Activated naive CD4-positive, alpha-beta T cell treated with anti-CD3 and anti-CD28 coated beads, Interleukin-2, amount 50 U/mL, for 72 hours (primary cell): ENCODE data around the gene CLSTN2. TPM values are rescaled to one million over a fixed set of nuclear protein-coding genes. Genes with fewer than 3 reads are reported as not detected.

Experiments used
- ATAC-seq, 2 donors: fragments of 150-1000 bp; cut with Tn5 transposase; 2 replicates each; pipeline ENCODE4 v1.10.0; 2021; ENCODE audit warnings: mild to moderate bottlenecking in 2 of 2, moderate library complexity in 2 of 2
- DNase-seq, 2 donors: peaks; one replicate each; pipeline ENCODE4 v3.0.0; 2021 to 2022; ENCODE audit warnings: low spot score in 2 of 2
- H3K27ac Mint-ChIP-seq, 2 donors: one replicate each; pipeline ENCODE4 v1.8.0; 2022; ENCODE audit warnings: mild to moderate bottlenecking in 2 of 2, mixed read lengths in 2 of 2
- H3K36me3 Mint-ChIP-seq, 2 donors: one replicate each; pipeline ENCODE4 v1.8.0; 2022; ENCODE audit warnings: mixed read lengths in 2 of 2
- H3K9me3 Mint-ChIP-seq, 2 donors: one replicate each; pipeline ENCODE4 v1.8.0; 2022; ENCODE audit warnings: mixed read lengths in 2 of 2
- total RNA-seq, 2 donors: library from RNA; stranded (reverse); gene quantifications; one replicate each; pipeline ENCODE4 v1.2.3, GENCODE V29; 2022

CLSTN2 gene
- total RNA-seq, 2 donors from 2014 or later, result not detected

GRCh38 chr3:140576449-140576848 is 641.5 kb downstream of the CLSTN2 start:
- no peaks in the 10 kb centered on the region for H3K9me3 Mint-ChIP-seq
- no peak for DNase-seq

GRCh38 chr3:140577911-140578310 is 642.9 kb downstream of the CLSTN2 start:
- Mint-ChIP-seq H3K9me3 (no peaks in the 10 kb centered on the region), H3K36me3 (no peaks in the 10 kb centered on the region), H3K27ac (no peak overlapping the region)
- ATAC-seq, result no peak
- DNase-seq, result no peak

More at GRCh38 chr3:140576449-140576848, 641.5 kb downstream of the CLSTN2 start:
- Mint-ChIP-seq H3K36me3 (no peaks in the 10 kb centered on the region), H3K27ac (no peak overlapping the region)
- ATAC-seq, result no peak

DNA sequence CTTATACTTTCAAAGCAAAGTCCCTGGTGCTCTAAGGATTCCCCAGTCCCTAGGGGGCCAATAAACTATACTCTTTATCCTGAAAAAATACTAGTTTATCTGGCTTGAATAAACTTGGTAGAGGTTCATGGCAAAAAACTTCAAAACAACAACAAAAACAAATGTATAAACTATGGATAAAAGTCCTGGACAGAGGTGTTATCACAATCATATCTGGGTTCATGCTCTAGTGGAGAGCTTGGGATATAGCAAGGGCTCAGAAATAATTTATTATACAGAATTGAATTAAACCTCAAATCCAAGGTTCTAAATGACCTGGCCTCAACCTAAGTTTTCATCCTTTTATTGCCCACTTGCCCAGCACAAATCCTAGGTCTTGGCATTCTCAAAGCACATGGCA is 644.3 kb downstream of the CLSTN2 start:
- no peaks in the 10 kb centered on the region for H3K36me3 Mint-ChIP-seq
- DNase-seq (no peak), ATAC-seq (no peak)
- H3K9me3 Mint-ChIP-seq, result no peaks in the 10 kb centered on the region
- no peak overlapping the region for H3K27ac Mint-ChIP-seq

GRCh38 chr3:140580746-140581145 is 645.8 kb downstream of the CLSTN2 start:
- Mint-ChIP-seq H3K27ac (no peak overlapping the region), H3K9me3 (no peaks in the 10 kb centered on the region), H3K36me3 (no peaks in the 10 kb centered on the region)
- ATAC-seq (no peak), DNase-seq (no peak)

GRCh38 chr3:140584549-140584948 is 649.6 kb downstream of the CLSTN2 start:
- Mint-ChIP-seq H3K27ac (no peak overlapping the region), H3K36me3 (no peaks in the 10 kb centered on the region), H3K9me3 (no peaks in the 10 kb centered on the region)
- ATAC-seq (no peak), DNase-seq (no peak)

- no peaks in the 10 kb centered on the region for H3K9me3 Mint-ChIP-seq
- no peak overlapping the region for H3K27ac Mint-ChIP-seq
- ATAC-seq (no peak), DNase-seq (no peak)
- no peaks in the 10 kb centered on the region for H3K36me3 Mint-ChIP-seq
These were observed 650.8 kb downstream of the CLSTN2 start for GRCh38 chr3:140585828-140586227.

DNA sequence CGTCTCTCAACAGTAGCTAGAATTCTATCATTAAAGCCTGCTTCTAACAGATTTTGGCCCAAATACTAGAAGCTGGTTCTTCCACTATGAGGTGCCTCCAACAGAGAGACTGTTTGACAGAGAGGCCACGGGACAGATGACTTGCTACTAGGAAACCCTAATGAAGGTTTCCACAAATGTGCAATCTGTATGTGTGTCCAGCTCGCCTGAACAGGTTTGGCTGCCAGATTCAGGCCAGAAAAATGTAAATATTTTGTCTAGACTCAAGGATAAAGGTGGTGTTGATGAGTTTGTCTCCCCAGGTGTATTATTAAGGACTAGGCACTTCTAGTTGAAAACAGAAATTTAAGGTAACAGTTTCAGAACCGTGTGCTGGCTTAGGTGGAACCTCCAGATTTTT is 651.3 kb downstream of the CLSTN2 start:
- Mint-ChIP-seq H3K27ac (no peak overlapping the region), H3K9me3 (no peaks in the 10 kb centered on the region), H3K36me3 (no peaks in the 10 kb centered on the region)
- ATAC-seq (no peak), DNase-seq (no peak)

- ATAC-seq (no peak), DNase-seq (no peak)
- H3K27ac Mint-ChIP-seq, result no peak overlapping the region
- H3K36me3 Mint-ChIP-seq, result no peaks in the 10 kb centered on the region
- no peaks in the 10 kb centered on the region for H3K9me3 Mint-ChIP-seq
These were observed 653.6 kb downstream of the CLSTN2 start for GRCh38 chr3:140588558-140588957.

DNA sequence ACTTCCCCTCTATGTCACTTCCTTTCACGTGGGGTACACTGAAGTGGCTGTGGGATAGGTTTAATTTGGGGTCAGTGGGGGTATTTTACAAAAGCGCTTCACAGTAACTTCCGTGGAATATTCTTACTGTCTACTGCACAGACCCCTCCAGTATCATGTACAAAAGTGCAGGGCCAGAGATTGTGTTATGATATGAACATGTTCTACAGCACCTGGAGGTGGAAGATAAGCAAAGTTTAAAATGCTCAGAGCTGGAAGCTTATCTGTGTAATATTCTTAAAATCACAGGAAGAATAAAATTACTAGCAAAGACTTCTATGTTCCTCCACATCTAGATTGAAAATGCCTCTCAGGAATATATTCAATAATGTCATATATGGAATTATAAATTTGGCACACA is 658.8 kb downstream of the CLSTN2 start:
- Mint-ChIP-seq H3K9me3 (no peaks in the 10 kb centered on the region), H3K27ac (no peak overlapping the region), H3K36me3 (no peaks in the 10 kb centered on the region)
- no peak for ATAC-seq
- no peak for DNase-seq

GRCh38 chr3:140595295-140595694 is 660.3 kb downstream of the CLSTN2 start:
- Mint-ChIP-seq H3K27ac (no peak overlapping the region), H3K9me3 (no peaks in the 10 kb centered on the region)

GRCh38 chr3:140597364-140597763 is 662.4 kb downstream of the CLSTN2 start:
- no peak for ATAC-seq
- no peaks in the 10 kb centered on the region for H3K36me3 Mint-ChIP-seq
- no peak overlapping the region for H3K27ac Mint-ChIP-seq
- no peaks in the 10 kb centered on the region for H3K9me3 Mint-ChIP-seq
- no peak for DNase-seq

More at GRCh38 chr3:140595295-140595694, 660.3 kb downstream of the CLSTN2 start:
- no peak for DNase-seq
- ATAC-seq, result no peak
- H3K36me3 Mint-ChIP-seq, result no peaks in the 10 kb centered on the region

DNA sequence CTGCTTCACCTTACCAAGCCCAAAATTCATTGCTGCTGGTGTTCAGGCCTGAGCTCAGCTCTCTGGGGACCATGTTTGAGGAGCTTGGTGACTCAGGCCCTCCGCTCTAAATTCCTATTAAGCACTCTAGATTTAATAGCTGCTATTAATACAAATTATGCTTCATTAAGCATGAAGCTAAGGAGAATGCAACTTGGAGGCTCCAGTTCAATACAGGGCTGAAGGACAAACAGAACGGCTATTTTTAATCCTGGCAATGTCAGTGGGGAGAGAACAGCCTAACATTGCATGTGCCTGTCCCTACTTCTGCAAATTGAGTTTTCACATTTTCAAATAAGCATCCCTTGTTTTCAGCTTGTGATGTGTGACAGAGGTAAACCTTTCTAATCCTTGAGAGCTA is 662.8 kb downstream of the CLSTN2 start:
- no peak for DNase-seq
- no peaks in the 10 kb centered on the region for H3K9me3 Mint-ChIP-seq
- H3K36me3 Mint-ChIP-seq, result no peaks in the 10 kb centered on the region
- H3K27ac Mint-ChIP-seq, result no peak overlapping the region
- ATAC-seq, result no peak

GRCh38 chr3:140599009-140599408 is 664.0 kb downstream of the CLSTN2 start:
- H3K9me3 Mint-ChIP-seq, result no peaks in the 10 kb centered on the region
- no peak for ATAC-seq

DNA sequence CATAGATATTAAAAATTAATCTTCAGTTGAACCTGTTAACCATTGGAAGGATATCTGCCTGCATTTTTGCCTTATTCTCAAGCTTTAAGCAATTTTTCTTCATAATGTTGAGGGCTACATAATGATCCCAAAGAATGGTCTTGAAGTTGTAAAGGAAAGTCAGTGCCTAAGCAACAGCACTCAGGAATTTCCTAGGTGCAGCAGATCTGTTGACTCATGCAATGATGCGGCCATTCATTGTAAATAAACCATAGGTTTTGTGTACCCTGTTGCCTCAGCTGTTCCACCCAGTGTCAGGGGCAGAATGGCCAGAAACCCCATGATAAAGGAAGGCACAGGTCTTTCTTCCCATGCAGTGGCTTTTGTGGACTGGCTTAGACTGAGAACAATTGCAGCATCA is 664.5 kb downstream of the CLSTN2 start:
- ATAC-seq, result no peak
- no peak overlapping the region for H3K27ac Mint-ChIP-seq
- no peak for DNase-seq
- no peaks in the 10 kb centered on the region for H3K9me3 Mint-ChIP-seq
- H3K36me3 Mint-ChIP-seq, result no peaks in the 10 kb centered on the region

More at GRCh38 chr3:140599009-140599408, 664.0 kb downstream of the CLSTN2 start:
- H3K36me3 Mint-ChIP-seq, result no peaks in the 10 kb centered on the region
- DNase-seq, result no peak
- no peak overlapping the region for H3K27ac Mint-ChIP-seq

GRCh38 chr3:140601881-140602280 is 666.9 kb downstream of the CLSTN2 start:
- ATAC-seq, result no peak
- Mint-ChIP-seq H3K9me3 (no peaks in the 10 kb centered on the region), H3K36me3 (no peaks in the 10 kb centered on the region), H3K27ac (no peak overlapping the region)
- no peak for DNase-seq

DNA sequence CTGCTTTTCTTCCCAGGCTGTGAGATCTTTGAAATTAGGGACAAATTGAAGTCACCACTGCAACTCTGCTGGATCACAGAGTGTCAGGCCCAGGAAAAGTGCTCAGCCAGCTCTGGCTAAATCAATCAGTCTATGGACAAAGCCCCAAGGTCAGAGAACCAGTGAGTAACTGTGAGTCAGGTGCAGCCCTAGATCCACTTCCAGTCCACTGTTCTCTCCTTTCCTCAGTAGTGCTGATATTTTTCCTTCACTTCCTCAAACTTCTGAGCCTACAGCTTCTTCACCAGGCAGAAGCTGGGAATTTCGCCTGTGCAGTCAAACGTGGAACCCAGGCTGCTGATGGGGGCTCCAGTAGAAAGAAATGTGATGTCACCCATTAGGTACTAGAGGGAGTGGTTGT is 667.8 kb downstream of the CLSTN2 start:
- ATAC-seq (no peak), DNase-seq (no peak)
- Mint-ChIP-seq H3K36me3 (no peaks in the 10 kb centered on the region), H3K27ac (no peak overlapping the region), H3K9me3 (no peaks in the 10 kb centered on the region)

- H3K36me3 Mint-ChIP-seq, result no peaks in the 10 kb centered on the region
- DNase-seq (no peak), ATAC-seq (no peak)
- H3K27ac Mint-ChIP-seq, result no peak overlapping the region
- no peaks in the 10 kb centered on the region for H3K9me3 Mint-ChIP-seq
These were observed 668.8 kb downstream of the CLSTN2 start for GRCh38 chr3:140603766-140604165.

DNA sequence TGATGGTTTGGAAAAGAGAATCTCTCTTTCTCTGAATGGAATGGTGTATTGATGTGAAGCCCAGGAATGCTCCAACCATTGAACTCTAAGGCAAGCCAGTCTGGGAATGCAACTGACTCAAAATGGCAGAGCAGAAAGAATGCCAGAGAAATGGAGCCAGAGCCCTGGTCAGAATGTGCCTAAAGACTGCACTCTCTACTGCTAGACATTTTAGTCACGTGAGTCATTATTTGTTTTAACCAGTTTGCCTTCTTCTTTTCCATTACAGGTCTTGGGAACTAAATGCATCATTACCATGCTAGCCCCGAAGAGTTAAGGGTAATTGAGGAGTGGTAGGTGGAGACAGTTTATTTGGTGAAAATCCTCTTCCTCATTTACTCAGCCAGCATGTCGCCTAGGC is 675.6 kb downstream of the CLSTN2 start:
- H3K27ac Mint-ChIP-seq, result no peak overlapping the region
- ATAC-seq, result no peak
- no peaks in the 10 kb centered on the region for H3K36me3 Mint-ChIP-seq
- DNase-seq, result no peak
- H3K9me3 Mint-ChIP-seq, result peaks cover 3% of the 10 kb centered on the region in 2 donors

DNA sequence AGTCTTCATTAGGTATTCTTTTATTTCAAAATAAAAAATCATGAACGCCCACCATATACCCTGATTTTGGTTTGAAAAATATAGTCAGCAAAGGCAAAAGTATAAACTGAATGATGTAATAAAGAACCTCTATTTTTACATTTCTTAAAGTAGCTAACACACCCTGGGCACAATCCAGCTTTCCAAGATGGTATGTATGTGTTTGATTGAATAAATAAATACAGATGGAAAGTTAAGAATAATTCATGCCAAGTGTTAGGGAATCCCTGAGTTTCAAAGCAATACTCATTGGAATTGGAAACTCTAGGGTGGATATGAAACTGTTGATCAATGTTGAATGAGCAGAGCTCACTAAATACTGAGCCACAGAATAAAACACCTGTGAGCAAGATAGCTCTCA is 679.0 kb downstream of the CLSTN2 start:
- Mint-ChIP-seq H3K36me3 (peaks cover 0 to 6% of the 10 kb centered on the region in 2 donors), H3K9me3 (peaks cover 9 to 11% of the 10 kb centered on the region in 2 donors), H3K27ac (no peak overlapping the region)
- ATAC-seq (no peak), DNase-seq (no peak)
